Esophagus muscularis mucosa (tissue), 4 donors: ENCODE data around the gene TRIP10.

Experiments used
- CTCF ChIP-seq, 3 experiments: fragments of 200-600 bp in 2 of 3; fragments of 450-650 bp in 1 of 3; sonication (generic) in 2 of 3; IDR thresholded peaks; one replicate each; pipeline ENCODE4 v1.5.1; 2017 to 2019; ENCODE audit warnings: antibody characterized with exemption in 3 of 3, mild to moderate bottlenecking in 2 of 3, moderate library complexity in 1 of 3
- EP300 ChIP-seq: sonication (generic); formaldehyde crosslinking; IDR thresholded peaks from one replicate; pipeline ENCODE4 v1.6.1; 2017; ENCODE audit warnings: antibody characterized with exemption
- POLR2A ChIP-seq: fragments of 450-650 bp; IDR thresholded peaks from one replicate; pipeline ENCODE4 v1.6.1; 2017; ENCODE audit warnings: antibody characterized with exemption, moderate library complexity, mild to moderate bottlenecking, low read depth
- POLR2AphosphoS5 ChIP-seq, 2 donors: sonication (generic); formaldehyde crosslinking; IDR thresholded peaks; one replicate each; pipeline ENCODE4 v1.6.1; 2017; ENCODE audit warnings: antibody characterized with exemption in 2 of 2

GRCh38 chr19:6794686-6795431, 55.4 kb downstream of the TRIP10 start:
- TF ChIP-seq CTCF (IDR thresholded peaks at IDR 0.05) (no peak), POLR2A (no peak), POLR2AphosphoS5 (IDR thresholded peaks at IDR 0.05) (no peak), EP300 (no peak)
